Neural cell (in vitro differentiated cells): ENCODE data around the gene KCNIP4. TPM values are rescaled to one million over a fixed set of nuclear protein-coding genes. Genes with fewer than 3 reads are reported as not detected.

Source experiments
- H2AFZ ChIP-seq: fragments of 200-600, 300-800 bp; sonication (generic), shearing (Covaris generic); 2 replicates; pipeline ENCODE4 v1.6.0; 2014; ENCODE audit warnings: low read depth, mild to moderate bottlenecking, antibody characterized with exemption, low read length, moderate library complexity
- H3F3A ChIP-seq: fragments of 200-600 bp; shearing (Covaris generic); 2 replicates; pipeline ENCODE4 v1.6.1; 2016; ENCODE audit warnings: mild to moderate bottlenecking, moderate library complexity, mixed read lengths, antibody characterized with exemption, low read length; ENCODE audit not compliant: insufficient read depth, poor library complexity, severe bottlenecking
- H3K27ac ChIP-seq: fragments of 200-600, 300-800 bp; sonication (generic), shearing (Covaris generic); 2 replicates; pipeline ENCODE4 v1.5.1; 2014; ENCODE audit warnings: mild to moderate bottlenecking, low read length, moderate library complexity
- H3K27me3 ChIP-seq: fragments of 300-800, 200-600 bp; sonication (generic), shearing (Covaris generic); 2 replicates; pipeline ENCODE4 v1.6.0; 2014; ENCODE audit warnings: mild to moderate bottlenecking, low read depth, low read length, moderate library complexity; ENCODE audit not compliant: insufficient read depth
- H3K36me3 ChIP-seq: fragments of 300-800, 200-600 bp; sonication (generic), shearing (Covaris generic); 2 replicates; pipeline ENCODE4 v1.5.1; 2014; ENCODE audit warnings: mild to moderate bottlenecking, antibody characterized with exemption, low read length, moderate library complexity; ENCODE audit not compliant: insufficient read depth
- H3K4me2 ChIP-seq: fragments of 300-800, 200-600 bp; sonication (generic), shearing (Covaris generic); 2 replicates; pipeline ENCODE4 v1.6.0; 2014; ENCODE audit warnings: mild to moderate bottlenecking, low read length
- H3K4me3 ChIP-seq: fragments of 300-800, 200-600 bp; sonication (generic), shearing (Covaris generic); 2 replicates; pipeline ENCODE4 v1.5.1; 2014; ENCODE audit warnings: mild to moderate bottlenecking, low read length, moderate library complexity
- H3K79me2 ChIP-seq: fragments of 200-600 bp; shearing (Covaris generic); replicated peaks from 2 replicates; pipeline ENCODE4 v1.6.0; 2014; ENCODE audit warnings: mild to moderate bottlenecking, low read length, moderate library complexity; ENCODE audit not compliant: insufficient read depth
- H3K9ac ChIP-seq: fragments of 300-800, 200-600 bp; sonication (generic), shearing (Covaris generic); 2 replicates; pipeline ENCODE4 v1.6.1; 2016; ENCODE audit warnings: mild to moderate bottlenecking, low read length, mixed read lengths
- H3K9me2 ChIP-seq: fragments of 200-600 bp; shearing (Covaris generic); 2 replicates; pipeline ENCODE4 v1.6.1; 2016; ENCODE audit warnings: mild to moderate bottlenecking, low read length, mixed read lengths; ENCODE audit not compliant: insufficient read depth
- H3K9me3 ChIP-seq: fragments of 200-600, 300-800 bp; sonication (generic), shearing (Covaris generic); 2 replicates; pipeline ENCODE4 v1.6.1; 2016; ENCODE audit warnings: mild to moderate bottlenecking, mixed run types, low read length, moderate library complexity, mixed read lengths
- H4K20me1 ChIP-seq: fragments of 200-600 bp; shearing (Covaris generic); 2 replicates; pipeline ENCODE4 v1.6.1; 2016; ENCODE audit warnings: mild to moderate bottlenecking, mixed run types; ENCODE audit not compliant: insufficient read depth
- EP300 ChIP-seq: fragments of 450-650 bp; conservative IDR thresholded peaks from 2 replicates; pipeline ENCODE4 v1.6.1; 2014; ENCODE audit warnings: antibody characterized with exemption, mild to moderate bottlenecking, moderate library complexity; ENCODE audit not compliant: poor library complexity, severe bottlenecking
- EZH2 ChIP-seq: fragments of 200-600, 300-800 bp; shearing (Covaris generic), sonication (generic); IDR thresholded peaks from 2 replicates; pipeline ENCODE4 v1.6.1; 2014; ENCODE audit warnings: antibody characterized with exemption, low read length, borderline replicate concordance, mild to moderate bottlenecking; ENCODE audit not compliant: insufficient read depth, poor library complexity, severe bottlenecking
- MXI1 ChIP-seq: fragments of 450-650 bp; conservative IDR thresholded peaks from 2 replicates; pipeline ENCODE4 v1.6.1; 2014; ENCODE audit warnings: antibody characterized with exemption, mild to moderate bottlenecking; ENCODE audit not compliant: poor library complexity, severe bottlenecking
- POLR2AphosphoS5 ChIP-seq: IDR thresholded peaks from 2 replicates; pipeline ENCODE4 v1.6.1; 2012
- RAD21 ChIP-seq: fragments of 450-650 bp; conservative IDR thresholded peaks from 2 replicates; pipeline ENCODE4 v1.6.1; 2014; ENCODE audit warnings: antibody characterized with exemption, mild to moderate bottlenecking, moderate library complexity
- SMC3 ChIP-seq: fragments of 450-650 bp; conservative IDR thresholded peaks from 2 replicates; pipeline ENCODE4 v1.6.1; 2014; ENCODE audit warnings: antibody characterized with exemption, mild to moderate bottlenecking, moderate library complexity; ENCODE audit not compliant: poor library complexity
- TAF1 ChIP-seq: IDR thresholded peaks from 2 replicates; pipeline ENCODE4 v1.6.1; 2012; ENCODE audit warnings: low read depth
- polyA plus RNA-seq: library from polyadenylated mRNA; depleted of rRNA; stranded (reverse); fragments of >200 nt; gene quantifications from 2 replicates; pipeline ENCODE4 v1.2.3, GENCODE V29; 2014
- TF ChIP-seq, protein P1 (sequence below): IDR thresholded peaks from 2 replicates; pipeline ENCODE4 v1.6.1; 2012; ENCODE audit warnings: borderline replicate concordance
- TF ChIP-seq, protein P2 (sequence below): fragments of 450-650 bp; IDR thresholded peaks from 2 replicates; pipeline ENCODE4 v1.5.1; 2014; ENCODE audit warnings: antibody characterized with exemption, mild to moderate bottlenecking, moderate library complexity; ENCODE audit not compliant: poor library complexity, severe bottlenecking

The KCNIP4 gene
- polyA plus RNA-seq, 1 donor from 2014 or later = 22.8 TPM

DNA sequence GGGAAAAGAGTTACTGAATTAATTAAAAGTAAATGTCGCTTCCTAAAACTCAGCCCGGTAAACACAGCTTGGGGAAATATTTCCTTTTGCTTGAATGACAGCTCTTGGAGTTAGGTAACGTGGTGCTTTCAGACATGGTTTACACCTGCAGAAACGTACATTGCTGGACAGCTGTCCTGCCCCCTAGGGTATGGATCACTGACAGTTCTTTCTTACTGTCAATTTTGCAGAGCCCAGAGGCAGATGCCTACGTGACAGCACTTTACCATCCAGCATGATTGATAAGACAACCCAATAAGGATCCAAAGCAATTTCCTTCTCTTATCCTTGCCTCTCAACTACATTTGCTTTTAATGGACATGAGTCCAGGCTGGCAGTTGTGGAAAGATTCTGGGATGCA lies 913.8 kb downstream of the KCNIP4 start:
- Histone ChIP-seq H3K27ac (no peak overlapping the region), H4K20me1 (no peaks in the 10 kb centered on the region), H3K79me2 (no peaks in the 10 kb centered on the region), H3K9me3 (no peaks in the 10 kb centered on the region), H3F3A (no peaks in the 10 kb centered on the region), H3K36me3 (no peaks in the 10 kb centered on the region), H2AFZ (no peak overlapping the region), H3K4me2 (no peak overlapping the region), H3K9ac (no peak overlapping the region), H3K9me2 (no peaks in the 10 kb centered on the region), H3K4me3 (no peak overlapping the region), H3K27me3 (no peaks in the 10 kb centered on the region)
- TF ChIP-seq, protein P1, sequence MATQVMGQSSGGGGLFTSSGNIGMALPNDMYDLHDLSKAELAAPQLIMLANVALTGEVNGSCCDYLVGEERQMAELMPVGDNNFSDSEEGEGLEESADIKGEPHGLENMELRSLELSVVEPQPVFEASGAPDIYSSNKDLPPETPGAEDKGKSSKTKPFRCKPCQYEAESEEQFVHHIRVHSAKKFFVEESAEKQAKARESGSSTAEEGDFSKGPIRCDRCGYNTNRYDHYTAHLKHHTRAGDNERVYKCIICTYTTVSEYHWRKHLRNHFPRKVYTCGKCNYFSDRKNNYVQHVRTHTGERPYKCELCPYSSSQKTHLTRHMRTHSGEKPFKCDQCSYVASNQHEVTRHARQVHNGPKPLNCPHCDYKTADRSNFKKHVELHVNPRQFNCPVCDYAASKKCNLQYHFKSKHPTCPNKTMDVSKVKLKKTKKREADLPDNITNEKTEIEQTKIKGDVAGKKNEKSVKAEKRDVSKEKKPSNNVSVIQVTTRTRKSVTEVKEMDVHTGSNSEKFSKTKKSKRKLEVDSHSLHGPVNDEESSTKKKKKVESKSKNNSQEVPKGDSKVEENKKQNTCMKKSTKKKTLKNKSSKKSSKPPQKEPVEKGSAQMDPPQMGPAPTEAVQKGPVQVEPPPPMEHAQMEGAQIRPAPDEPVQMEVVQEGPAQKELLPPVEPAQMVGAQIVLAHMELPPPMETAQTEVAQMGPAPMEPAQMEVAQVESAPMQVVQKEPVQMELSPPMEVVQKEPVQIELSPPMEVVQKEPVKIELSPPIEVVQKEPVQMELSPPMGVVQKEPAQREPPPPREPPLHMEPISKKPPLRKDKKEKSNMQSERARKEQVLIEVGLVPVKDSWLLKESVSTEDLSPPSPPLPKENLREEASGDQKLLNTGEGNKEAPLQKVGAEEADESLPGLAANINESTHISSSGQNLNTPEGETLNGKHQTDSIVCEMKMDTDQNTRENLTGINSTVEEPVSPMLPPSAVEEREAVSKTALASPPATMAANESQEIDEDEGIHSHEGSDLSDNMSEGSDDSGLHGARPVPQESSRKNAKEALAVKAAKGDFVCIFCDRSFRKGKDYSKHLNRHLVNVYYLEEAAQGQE = no peak
- no peak for TF ChIP-seq RAD21
- TF ChIP-seq TAF1 = no peak
- no peak for TF ChIP-seq MXI1
- peak; percentile 59 for TF ChIP-seq EP300
- TF ChIP-seq, protein P2, sequence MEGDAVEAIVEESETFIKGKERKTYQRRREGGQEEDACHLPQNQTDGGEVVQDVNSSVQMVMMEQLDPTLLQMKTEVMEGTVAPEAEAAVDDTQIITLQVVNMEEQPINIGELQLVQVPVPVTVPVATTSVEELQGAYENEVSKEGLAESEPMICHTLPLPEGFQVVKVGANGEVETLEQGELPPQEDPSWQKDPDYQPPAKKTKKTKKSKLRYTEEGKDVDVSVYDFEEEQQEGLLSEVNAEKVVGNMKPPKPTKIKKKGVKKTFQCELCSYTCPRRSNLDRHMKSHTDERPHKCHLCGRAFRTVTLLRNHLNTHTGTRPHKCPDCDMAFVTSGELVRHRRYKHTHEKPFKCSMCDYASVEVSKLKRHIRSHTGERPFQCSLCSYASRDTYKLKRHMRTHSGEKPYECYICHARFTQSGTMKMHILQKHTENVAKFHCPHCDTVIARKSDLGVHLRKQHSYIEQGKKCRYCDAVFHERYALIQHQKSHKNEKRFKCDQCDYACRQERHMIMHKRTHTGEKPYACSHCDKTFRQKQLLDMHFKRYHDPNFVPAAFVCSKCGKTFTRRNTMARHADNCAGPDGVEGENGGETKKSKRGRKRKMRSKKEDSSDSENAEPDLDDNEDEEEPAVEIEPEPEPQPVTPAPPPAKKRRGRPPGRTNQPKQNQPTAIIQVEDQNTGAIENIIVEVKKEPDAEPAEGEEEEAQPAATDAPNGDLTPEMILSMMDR = no peak
- TF ChIP-seq POLR2AphosphoS5 = peak; percentile 13

DNA sequence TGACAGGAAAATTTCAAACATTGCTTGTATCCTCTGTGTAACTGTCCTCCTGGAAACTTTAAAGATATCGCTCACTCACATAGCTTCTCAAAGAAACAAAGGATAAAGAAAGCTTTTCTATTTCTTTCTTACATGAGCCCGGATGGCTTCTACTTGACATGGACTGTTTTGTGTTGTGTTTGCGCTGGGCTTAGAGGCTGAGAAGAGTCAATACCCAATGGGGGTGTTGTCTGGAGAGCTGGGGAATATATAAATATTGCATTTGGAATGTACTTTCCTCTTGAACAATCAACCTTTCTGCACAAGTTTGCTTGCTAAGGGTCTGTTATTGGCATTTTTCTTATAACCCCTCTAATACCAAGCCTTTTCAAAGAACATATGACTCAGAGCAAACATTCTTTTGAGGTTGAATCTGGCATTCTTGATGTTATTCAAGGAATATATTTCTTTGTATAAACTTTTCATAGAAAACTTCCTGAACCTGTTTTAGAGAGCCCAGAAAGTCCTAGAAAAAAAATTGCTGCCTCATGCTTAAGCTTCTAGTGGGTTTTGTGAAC lies 916.4 kb downstream of the KCNIP4 start:
- no peaks in the 10 kb centered on the region for H3K9me2 ChIP-seq
- no peak overlapping the region for H3K9ac ChIP-seq
- H3K9me3 ChIP-seq = no peaks in the 10 kb centered on the region
- no peaks in the 10 kb centered on the region for H3K36me3 ChIP-seq
- no peak overlapping the region for H3K4me2 ChIP-seq
- H2AFZ ChIP-seq = no peak overlapping the region
- no peak overlapping the region for H3K4me3 ChIP-seq
- TF ChIP-seq, protein P1 = no peak
- TF ChIP-seq, protein P2 = no peak
- TF ChIP-seq RAD21 (no peak), SMC3 (no peak), EP300 (no peak), TAF1 (no peak), EZH2 (no peak), MXI1 (no peak), POLR2AphosphoS5 (no peak)
- no peaks in the 10 kb centered on the region for H3K27me3 ChIP-seq
- no peaks in the 10 kb centered on the region for H3F3A ChIP-seq
- no peaks in the 10 kb centered on the region for H3K79me2 ChIP-seq
- H3K27ac ChIP-seq = no peak overlapping the region
- H4K20me1 ChIP-seq = no peaks in the 10 kb centered on the region
